Measurements from ENCODE around the gene PRIMA1. TPM values are rescaled to one million over a fixed set of nuclear protein-coding genes. Genes with fewer than 3 reads are reported as not detected.

The PRIMA1 gene
- total RNA-seq, 1 experiment from 2014 or later, result 0.26 TPM

- ATAC-seq (no peak; the same call in 1 of the 2 replicates), DNase-seq (ENCODE audit: low read depth, low spot score) (no peak)
- no peak overlapping the region for H3K4me3 ChIP-seq (ENCODE audit: low read depth in 2 of 2, low read length in 2 of 2)
- in situ Hi-C loops (cut with HindIII; ENCODE audit: low pct_unique_long_range_greater_than_20kb, low sequenced_read_pairs) (no loop called here), intact Hi-C loops (cut with micrococcal nuclease; ENCODE audit: unreplicated experiment) (no loop called here)
- H3K27ac ChIP-seq (ENCODE audit: low read length), result no peak overlapping the region
- TF ChIP-seq REST (IDR thresholded peaks at IDR 0.05; ENCODE audit: insufficient read depth in 1 of 2, low read depth in 2 of 2, low read length in 1 of 2) (no peak), TCF7L2 (IDR thresholded peaks at IDR 0.05; ENCODE audit: low read depth, low read length) (no peak), CTCF (IDR thresholded peaks at IDR 0.05) (no peak), POLR2AphosphoS5 (IDR thresholded peaks at IDR 0.05; ENCODE audit: low read depth, low read length) (no peak), SIN3A (IDR thresholded peaks at IDR 0.05; ENCODE audit: borderline replicate concordance, insufficient read depth, low read depth, low read length) (no peak)
- ChIA-PET CTCF (no interaction called here), POLR2A (no interaction called here)
- no peaks in the 10 kb centered on the region for H3K4me1 ChIP-seq (ENCODE audit: control insufficient read depth, insufficient read depth, low read length)
- H3K27me3 ChIP-seq (ENCODE audit: control insufficient read depth, insufficient read depth, low read length), result peaks cover 2% of the 10 kb centered on the region; the same call in 1 of the 2 replicates
- H3K36me3 ChIP-seq (ENCODE audit: control insufficient read depth, insufficient read depth, low read length), result no peaks in the 10 kb centered on the region
- no peaks in the 10 kb centered on the region for H3K9me3 ChIP-seq (ENCODE audit: control insufficient read depth, insufficient read depth, low read depth, low read length)
- BruUV-seq (replicated peaks), result no TSS peak
Measured at GRCh38 chr14:93734086-93734822, 54.0 kb downstream of the PRIMA1 start.

- no peaks in the 10 kb centered on the region for H3K9me3 ChIP-seq (ENCODE audit: control insufficient read depth, insufficient read depth, low read depth, low read length)
- TF ChIP-seq POLR2AphosphoS5 (IDR thresholded peaks at IDR 0.05; ENCODE audit: low read depth, low read length) (no peak), TCF7L2 (IDR thresholded peaks at IDR 0.05; ENCODE audit: low read depth, low read length) (no peak), REST (IDR thresholded peaks at IDR 0.05; ENCODE audit: insufficient read depth in 1 of 2, low read depth in 2 of 2, low read length in 1 of 2) (no peak), CTCF (IDR thresholded peaks at IDR 0.05) (no peak), SIN3A (IDR thresholded peaks at IDR 0.05; ENCODE audit: borderline replicate concordance, insufficient read depth, low read depth, low read length) (no peak)
- no peaks in the 10 kb centered on the region for H3K36me3 ChIP-seq (ENCODE audit: control insufficient read depth, insufficient read depth, low read length)
- ATAC-seq (no peak), DNase-seq (ENCODE audit: low read depth, low spot score) (no peak)
- peaks cover 2% of the 10 kb centered on the region; the same call in 1 of the 2 replicates for H3K27me3 ChIP-seq (ENCODE audit: control insufficient read depth, insufficient read depth, low read length)
- H3K4me3 ChIP-seq (ENCODE audit: low read depth in 2 of 2, low read length in 2 of 2), result no peak overlapping the region
- ChIA-PET POLR2A (no interaction called here), CTCF (no interaction called here)
- H3K27ac ChIP-seq (ENCODE audit: low read length), result no peak overlapping the region
- intact Hi-C loops (cut with micrococcal nuclease; ENCODE audit: unreplicated experiment), result no loop called here
- BruUV-seq (replicated peaks), result no TSS peak
- no peaks in the 10 kb centered on the region for H3K4me1 ChIP-seq (ENCODE audit: control insufficient read depth, insufficient read depth, low read length)
- in situ Hi-C loops (cut with HindIII; ENCODE audit: low pct_unique_long_range_greater_than_20kb, low sequenced_read_pairs), result no loop called here
Measured at GRCh38 chr14:93733631-93734030, 54.7 kb downstream of the PRIMA1 start.

Measured in Panc1 (cell line).